Measurements from ENCODE around the gene EYS.

Gene EYS

DNA sequence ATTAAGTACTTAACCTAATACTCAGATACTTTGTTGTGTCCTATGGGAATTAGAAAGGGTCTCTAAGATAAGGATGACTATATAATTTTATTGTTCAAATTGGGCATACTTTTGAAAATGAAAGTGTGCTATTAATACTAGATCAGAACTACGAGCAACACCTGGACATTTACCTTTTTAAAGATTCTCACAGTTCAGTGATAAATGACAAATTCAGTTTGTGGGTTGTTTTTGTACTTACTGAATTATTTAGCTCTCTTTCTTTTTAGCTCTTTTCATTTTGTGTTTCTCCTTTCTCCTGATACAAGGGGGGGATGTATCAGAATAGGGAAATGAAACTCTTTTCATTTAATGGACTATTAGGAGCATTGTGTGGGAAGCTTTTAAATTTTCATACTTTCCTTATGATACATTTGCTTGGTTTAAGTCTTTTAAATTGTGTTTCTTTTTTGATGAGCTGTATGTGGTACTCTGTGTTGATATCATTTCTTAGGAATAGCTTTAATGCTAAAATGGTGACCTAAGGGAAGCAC is 2023.9 kb downstream of the EYS start:
- H3K4me3 ChIP-seq (ENCODE audit: low read length): no peak overlapping the region
- TF ChIP-seq ZNF274 (IDR thresholded peaks at IDR 0.05; ENCODE audit: low read depth, low read length): no peak

DNA sequence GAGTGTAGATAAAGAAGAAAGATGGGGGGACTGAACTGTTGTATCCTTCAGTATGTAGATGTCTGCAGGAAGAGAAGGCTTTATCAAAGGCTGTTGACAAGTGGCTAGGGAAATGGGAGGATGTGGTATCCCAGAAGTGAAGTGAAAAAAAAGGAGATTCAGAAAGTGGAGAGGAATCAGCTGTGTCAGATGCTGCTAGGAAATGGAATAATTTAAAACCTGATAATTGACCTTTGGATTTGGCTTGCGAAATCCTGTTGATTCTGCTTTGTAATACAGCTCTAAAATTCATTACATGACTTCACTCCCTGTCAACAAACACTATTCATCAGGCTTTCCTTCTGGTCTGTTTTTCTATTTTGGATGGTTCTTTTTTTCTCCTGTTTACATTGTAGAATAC is 2029.7 kb downstream of the EYS start:
- no peak overlapping the region for H3K4me3 ChIP-seq (ENCODE audit: low read length)
- no peak for TF ChIP-seq ZNF274 (IDR thresholded peaks at IDR 0.05; ENCODE audit: low read depth, low read length)

DNA sequence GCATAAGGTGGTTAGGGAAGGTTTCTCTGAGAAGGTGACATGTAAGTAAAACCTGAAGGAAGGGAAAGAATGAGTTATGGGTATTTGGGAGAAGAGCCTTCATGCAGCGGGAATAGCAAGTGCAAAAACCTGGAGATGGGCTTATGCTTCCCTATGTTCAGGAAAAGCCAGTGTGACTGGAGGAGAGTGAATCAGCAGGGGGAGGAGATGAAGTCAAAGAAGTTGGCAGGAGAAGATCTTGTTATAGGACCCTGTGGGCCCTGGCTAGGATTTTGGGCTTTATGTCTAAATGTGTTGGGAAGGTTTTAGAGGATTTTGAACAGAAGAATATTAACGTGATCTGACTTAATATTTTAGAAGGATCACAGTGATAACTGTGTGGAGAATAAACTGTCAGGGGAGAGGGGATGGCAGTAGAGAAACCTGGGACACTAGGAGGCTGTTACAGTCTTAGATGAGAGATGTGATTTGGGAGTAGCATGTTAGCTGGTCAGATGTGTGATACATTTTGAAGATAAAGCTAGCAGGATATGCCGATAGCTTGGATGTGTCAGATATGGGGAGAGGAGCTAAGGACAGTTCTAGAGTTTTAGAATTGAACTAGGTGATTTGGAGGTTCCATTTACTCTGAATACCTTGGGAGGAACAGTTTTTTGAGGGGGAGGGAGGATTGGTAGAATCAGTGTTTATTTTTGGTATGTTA is 2030.5 kb downstream of the EYS start:
- no peak overlapping the region for H3K4me3 ChIP-seq (ENCODE audit: low read length)

GRCh38 chr6:63675138-63675537 is 2031.9 kb downstream of the EYS start:
- no peak overlapping the region for H3K4me3 ChIP-seq (ENCODE audit: low read length)
- no peak for TF ChIP-seq ZNF274 (IDR thresholded peaks at IDR 0.05; ENCODE audit: low read depth, low read length)

More for the DNA sequence above, 2030.5 kb downstream of the EYS start:
- TF ChIP-seq ZNF274 (IDR thresholded peaks at IDR 0.05; ENCODE audit: low read depth, low read length): no peak

GRCh38 chr6:63674635-63675034 is 2032.4 kb downstream of the EYS start:
- no peak for TF ChIP-seq ZNF274 (IDR thresholded peaks at IDR 0.05; ENCODE audit: low read depth, low read length)
- H3K4me3 ChIP-seq (ENCODE audit: low read length): no peak overlapping the region

DNA sequence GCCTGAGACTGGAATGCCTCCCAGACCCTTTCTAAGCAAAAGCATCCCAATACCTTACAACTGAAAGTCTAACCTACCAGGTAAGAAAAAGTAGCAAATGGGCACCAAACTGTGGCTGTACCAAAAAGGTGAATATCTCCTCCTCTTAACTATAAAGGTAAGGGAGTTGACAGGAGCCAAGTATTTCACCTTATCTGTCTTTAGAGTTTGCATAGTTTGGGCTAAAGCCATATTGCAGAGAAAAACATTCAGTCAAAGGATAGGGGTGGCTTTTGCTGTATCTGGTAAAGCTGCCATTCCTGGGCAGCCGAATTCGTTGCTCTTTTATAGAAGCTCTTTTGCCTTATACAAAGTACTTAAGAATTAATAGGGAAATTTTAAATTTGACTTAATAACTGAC is 2033.3 kb downstream of the EYS start:
- H3K4me3 ChIP-seq (ENCODE audit: low read length): no peak overlapping the region
- TF ChIP-seq ZNF274 (IDR thresholded peaks at IDR 0.05; ENCODE audit: low read depth, low read length): no peak

- no peak for TF ChIP-seq ZNF274 (IDR thresholded peaks at IDR 0.05; ENCODE audit: low read depth, low read length)
- no peak overlapping the region for H3K4me3 ChIP-seq (ENCODE audit: low read length)
Measured at GRCh38 chr6:63672582-63673129, 2034.4 kb downstream of the EYS start.

- TF ChIP-seq ZNF274 (IDR thresholded peaks at IDR 0.05; ENCODE audit: low read depth, low read length): no peak
- no peak overlapping the region for H3K4me3 ChIP-seq (ENCODE audit: low read length)
Measured at GRCh38 chr6:63671098-63671754, 2035.8 kb downstream of the EYS start.
